WTC11 (cell line): Measurements from ENCODE around the gene UBXN11. TPM values are rescaled to one million over a fixed set of nuclear protein-coding genes. Genes with fewer than 3 reads are reported as not detected.

Source experiments
- ATAC-seq: fragments of 200-7000 bp; cut with Tn5 transposase; 2 replicates; pipeline ENCODE4 v1.10.0; 2021; ENCODE audit warnings: mild to moderate bottlenecking, moderate library complexity
- CTCF ChIA-PET: fragments of 300-600 bp; sonication (Branson Sonifier 250); formaldehyde crosslinking; loops from one replicate; lab custom pipeline; 2021; ENCODE audit warnings: antibody characterized with exemption; lab: Charles Lee
- POLR2A ChIA-PET: fragments of 350-600 bp; sonication (Branson Sonifier 250); formaldehyde crosslinking; loops from one replicate; lab custom pipeline; 2021; ENCODE audit warnings: antibody characterized with exemption; lab: Charles Lee
- DNase-seq: peaks from one replicate; pipeline ENCODE4 v3.0.0; 2021; ENCODE audit warnings: low spot score
- H3K27ac Mint-ChIP-seq: 2 replicates; pipeline ENCODE4 v1.8.0; 2021; ENCODE audit warnings: mixed read lengths
- H3K27me3 Mint-ChIP-seq: 2 replicates; pipeline ENCODE4 v1.8.0; 2021; ENCODE audit warnings: low read depth, mild to moderate bottlenecking, moderate library complexity, mixed read lengths
- H3K36me3 Mint-ChIP-seq: 2 replicates; pipeline ENCODE4 v1.8.0; 2021; ENCODE audit warnings: mixed read lengths
- H3K4me1 Mint-ChIP-seq: 2 replicates; pipeline ENCODE4 v1.8.0; 2022; ENCODE audit warnings: mixed read lengths
- H3K4me3 Mint-ChIP-seq: 2 replicates; pipeline ENCODE4 v1.8.0; 2021; ENCODE audit warnings: mild to moderate bottlenecking, moderate library complexity, mixed read lengths
- H3K9me3 Mint-ChIP-seq: 2 replicates; pipeline ENCODE4 v1.8.0; 2021; ENCODE audit warnings: mixed read lengths
- ARID4B ChIP-seq: sonication (generic); formaldehyde crosslinking; IDR thresholded peaks from 2 replicates; pipeline ENCODE4 v1.8.0; 2023; ENCODE audit warnings: missing genetic modification reagents, mild to moderate bottlenecking, borderline replicate concordance
- ATF1 ChIP-seq: sonication (generic); formaldehyde crosslinking; IDR thresholded peaks from 2 replicates; pipeline ENCODE4 v1.8.1; 2023; ENCODE audit warnings: mild to moderate bottlenecking, moderate library complexity, missing genetic modification reagents
- CDX4 ChIP-seq: fragments of 250-450 bp; sonication (Bioruptor Pico); IDR thresholded peaks from 2 replicates; pipeline ENCODE4 v1.9.0; 2021; ENCODE audit warnings: moderate library complexity, mild to moderate bottlenecking, inconsistent platforms, borderline replicate concordance
- E2F5 ChIP-seq: sonication (generic); formaldehyde crosslinking; IDR thresholded peaks from 2 replicates; pipeline ENCODE4 v1.8.1; 2022; ENCODE audit warnings: mild to moderate bottlenecking, moderate library complexity, missing genetic modification reagents
- HMGA2 ChIP-seq: fragments of 250-450 bp; sonication (Bioruptor Pico); IDR thresholded peaks from 2 replicates; pipeline ENCODE4 v1.4.0; 2021; ENCODE audit warnings: mild to moderate bottlenecking, moderate library complexity
- MXD4 ChIP-seq: fragments of 250-450 bp; sonication (Bioruptor Pico); IDR thresholded peaks from 2 replicates; pipeline ENCODE4 v1.8.0; 2021; ENCODE audit warnings: mild to moderate bottlenecking, moderate library complexity, borderline replicate concordance
- NFE2L1 ChIP-seq: sonication (generic); formaldehyde crosslinking; IDR thresholded peaks from 2 replicates; pipeline ENCODE4 v1.8.1; 2023; ENCODE audit warnings: missing genetic modification reagents
- NR1H2 ChIP-seq: sonication (generic); formaldehyde crosslinking; IDR thresholded peaks from 2 replicates; pipeline ENCODE4 v1.9.0; 2021; ENCODE audit warnings: mild to moderate bottlenecking, moderate library complexity, missing genetic modification reagents
- PRDM15 ChIP-seq: sonication (generic); formaldehyde crosslinking; IDR thresholded peaks from 2 replicates; pipeline ENCODE4 v1.8.0; 2022; ENCODE audit warnings: missing genetic modification reagents
- ZNF121 ChIP-seq: sonication (generic); formaldehyde crosslinking; IDR thresholded peaks from 2 replicates; pipeline ENCODE4 v1.8.0; 2023; ENCODE audit warnings: missing genetic modification reagents
- total RNA-seq: library from RNA; stranded (reverse); gene quantifications from 3 replicates; pipeline ENCODE4 v1.2.3, GENCODE V29; 2021
- TF ChIP-seq, protein P1 (sequence below): sonication (generic); formaldehyde crosslinking; IDR thresholded peaks from 2 replicates; pipeline ENCODE4 v1.8.0; 2022; ENCODE audit warnings: mild to moderate bottlenecking, missing genetic modification reagents

Gene UBXN11
- total RNA-seq, 1 experiment from 2014 or later, result 14.1 TPM

DNA sequence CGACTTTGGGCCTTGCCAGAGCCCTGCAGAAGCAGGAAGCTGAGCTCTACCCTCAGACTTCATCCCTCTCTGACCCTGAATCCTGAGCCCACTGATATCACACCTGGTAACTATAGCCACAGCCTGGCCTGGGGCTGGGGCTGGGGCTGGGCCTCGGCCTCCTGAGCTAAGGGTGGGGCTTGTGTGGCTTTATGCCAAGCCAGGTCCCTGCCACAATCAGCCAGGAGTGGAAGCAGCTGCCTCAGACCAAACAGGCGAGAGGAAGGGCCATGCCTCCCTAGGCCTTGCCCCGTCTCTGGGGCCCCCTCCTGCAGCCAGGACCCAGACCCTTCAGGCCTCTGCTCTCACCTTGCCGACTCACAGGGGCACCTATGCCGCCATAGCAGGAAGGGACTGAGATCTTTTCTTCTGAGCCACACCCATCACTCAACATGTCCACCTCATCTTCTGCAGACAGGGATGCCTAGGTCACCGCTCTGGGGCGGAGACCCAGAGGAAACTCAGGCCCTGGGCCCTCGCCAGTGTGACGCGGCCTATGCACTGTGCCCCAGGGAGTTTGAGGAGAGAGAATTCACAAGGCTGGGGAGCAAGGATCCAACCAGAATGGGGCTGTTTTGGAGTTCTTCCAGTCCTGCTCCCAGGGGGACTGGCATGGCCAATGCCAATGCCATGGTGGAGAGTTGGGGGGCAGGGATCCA is 5.7 kb downstream of the UBXN11 start (continued):
- TF ChIP-seq PRDM15 (CRISPR knock-in tag), result no peak
- no peak for TF ChIP-seq NFE2L1 (CRISPR knock-in tag)
- TF ChIP-seq, protein P1, sequence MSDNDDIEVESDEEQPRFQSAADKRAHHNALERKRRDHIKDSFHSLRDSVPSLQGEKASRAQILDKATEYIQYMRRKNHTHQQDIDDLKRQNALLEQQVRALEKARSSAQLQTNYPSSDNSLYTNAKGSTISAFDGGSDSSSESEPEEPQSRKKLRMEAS (CRISPR knock-in tag), result no peak
- no peak for TF ChIP-seq HMGA2 (CRISPR knock-in tag)

DNA sequence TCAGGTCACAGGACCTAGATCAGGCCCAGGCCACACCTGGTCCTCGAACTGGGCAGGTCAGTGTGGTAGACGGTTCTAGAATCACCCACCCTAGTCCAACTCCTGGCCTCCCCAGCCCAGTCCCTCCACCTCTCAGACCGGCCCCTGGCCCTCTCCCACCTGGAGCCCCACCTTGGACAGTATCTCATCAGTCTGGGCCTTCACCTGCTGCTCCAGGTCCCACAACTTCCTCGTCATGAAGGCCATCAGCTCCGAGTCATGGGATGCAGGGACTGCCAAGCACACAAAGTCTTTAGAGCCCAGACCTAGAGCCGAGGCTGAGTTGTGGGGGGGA is 8.7 kb downstream of the UBXN11 start:
- POLR2A ChIA-PET, result no interaction called here
- Mint-ChIP-seq H3K27ac (no peak overlapping the region), H3K27me3 (no peaks in the 10 kb centered on the region), H3K36me3 (no peaks in the 10 kb centered on the region), H3K4me1 (peaks cover 3% of the 10 kb centered on the region), H3K4me3 (no peak overlapping the region), H3K9me3 (no peaks in the 10 kb centered on the region)
- ATAC-seq, result no peak
- no peak for TF ChIP-seq CDX4 (CRISPR knock-in tag)
- TF ChIP-seq, protein P1 (CRISPR knock-in tag), result no peak
- no peak for TF ChIP-seq MXD4 (CRISPR knock-in tag)
- CTCF ChIA-PET, result interaction anchor here (2.2 kb wide), 1 partner anchor 12 kb away, joined by 10 read pairs; no protein-coding TSS in a partner anchor
- DNase-seq, result no peak

DNA sequence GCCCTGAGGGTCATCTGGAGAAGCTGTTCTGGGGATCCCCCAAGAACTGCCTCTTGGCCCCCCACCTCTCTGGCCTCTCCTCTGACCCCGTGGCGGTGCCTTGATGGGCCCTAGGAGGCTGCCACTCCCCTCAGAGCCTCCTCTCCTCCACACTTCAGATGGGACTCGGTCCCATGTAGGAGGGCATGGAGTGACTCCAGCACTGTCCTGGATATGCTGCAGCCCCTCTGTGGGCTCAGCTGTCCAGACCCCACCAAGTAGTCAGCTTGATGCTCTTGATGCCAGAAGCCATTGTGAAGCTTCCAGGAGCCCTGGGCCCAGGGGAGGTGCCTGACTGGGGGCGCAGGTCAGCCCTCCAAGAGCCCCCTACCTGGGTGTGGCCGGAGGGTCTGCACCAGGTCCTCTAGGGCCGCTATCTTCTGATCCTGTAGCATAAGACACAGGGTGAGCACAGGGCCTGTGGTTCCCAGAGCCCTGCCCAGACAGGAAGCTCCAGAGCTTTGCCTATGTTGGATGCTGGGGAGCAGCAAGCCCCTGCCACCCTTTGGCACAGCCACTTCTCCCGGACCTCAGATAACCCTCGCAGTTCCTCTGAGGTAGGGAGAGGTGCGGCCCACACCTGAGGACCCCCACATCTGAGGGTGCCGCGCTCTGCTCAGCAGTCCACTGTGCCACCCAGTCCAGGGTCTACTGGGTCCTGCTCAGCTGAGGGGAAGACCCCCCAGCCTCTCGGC is 9.2 kb downstream of the UBXN11 start:
- ATAC-seq (no peak), DNase-seq (no peak)
- no peak for TF ChIP-seq ATF1 (CRISPR knock-in tag)
- no peaks in the 10 kb centered on the region for H3K27me3 Mint-ChIP-seq
- no peaks in the 10 kb centered on the region for H3K9me3 Mint-ChIP-seq
- no peak overlapping the region for H3K4me3 Mint-ChIP-seq
- no peak overlapping the region for H3K27ac Mint-ChIP-seq
- ChIA-PET POLR2A (no interaction called here), CTCF (interaction anchor here (0.9 to 2.2 kb wide), 2 partner anchors 11 to 25 kb away, joined by 3 to 10 read pairs; no protein-coding TSS in a partner anchor)
- no peaks in the 10 kb centered on the region for H3K36me3 Mint-ChIP-seq
- peaks cover 3% of the 10 kb centered on the region for H3K4me1 Mint-ChIP-seq

DNA sequence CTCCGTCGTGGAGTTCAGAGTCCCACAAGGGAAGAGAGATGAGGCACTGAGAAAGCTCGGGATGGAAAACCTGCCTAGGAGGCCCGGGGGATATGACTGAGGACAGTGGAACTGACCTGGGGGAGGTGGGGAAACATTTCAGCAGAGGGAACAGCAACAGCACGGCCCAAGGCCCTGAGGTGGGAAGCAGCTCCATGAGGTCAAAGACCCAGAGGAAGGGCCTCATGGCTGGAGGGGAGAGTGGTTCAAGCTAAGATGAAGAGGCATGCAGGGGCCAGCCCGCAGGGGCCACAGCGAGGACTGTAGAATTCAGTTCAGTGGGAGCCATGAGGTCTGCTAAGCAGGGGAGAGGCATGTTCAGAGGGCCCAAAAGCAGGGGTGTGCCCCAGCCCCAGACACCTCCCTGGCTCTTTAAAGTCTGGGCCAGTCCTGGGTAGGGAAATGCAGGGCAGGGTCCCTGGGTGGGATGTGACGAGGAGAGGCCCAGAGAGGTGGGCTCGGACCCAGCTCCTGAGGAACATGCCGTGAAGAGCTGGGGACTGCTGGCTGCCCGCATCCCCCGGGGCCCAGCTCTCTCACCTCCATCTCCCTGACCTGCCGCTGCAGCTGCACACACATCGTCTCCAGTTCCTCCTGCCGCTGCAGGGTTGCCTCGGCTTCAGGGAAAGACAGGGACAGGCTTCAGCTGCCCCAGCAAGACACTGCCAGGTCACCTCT is 9.9 kb downstream of the UBXN11 start:
- CTCF ChIA-PET, result interaction anchor here (0.9 to 2.2 kb wide), 2 partner anchors 11 to 25 kb away, joined by 3 to 10 read pairs; no protein-coding TSS in a partner anchor

More for the DNA sequence above, 9.9 kb downstream of the UBXN11 start:
- ATAC-seq (no peak), DNase-seq (no peak)
- H3K4me3 Mint-ChIP-seq, result no peak overlapping the region
- H3K4me1 Mint-ChIP-seq, result peaks cover 3% of the 10 kb centered on the region
- H3K9me3 Mint-ChIP-seq, result no peaks in the 10 kb centered on the region
- POLR2A ChIA-PET, result no interaction called here
- TF ChIP-seq ZNF121 (CRISPR knock-in tag) (no peak), E2F5 (no peak), NR1H2 (no peak), ARID4B (CRISPR knock-in tag) (no peak)
- H3K27me3 Mint-ChIP-seq, result no peaks in the 10 kb centered on the region
- no peaks in the 10 kb centered on the region for H3K36me3 Mint-ChIP-seq
- peak overlapping the region; percentile 86 for H3K27ac Mint-ChIP-seq
